Suprapubic skin (tissue), 4 donors: ENCODE results near the gene AATF.

Experiments
- EP300 ChIP-seq: sonication (generic); formaldehyde crosslinking; IDR thresholded peaks from one replicate; pipeline ENCODE4 v1.6.1; 2017; ENCODE audit warnings: antibody characterized with exemption
- POLR2A ChIP-seq, 2 donors: fragments of 450-650 bp; IDR thresholded peaks; one replicate each; pipeline ENCODE4 v1.6.1; 2017; ENCODE audit warnings: antibody characterized with exemption in 2 of 2, mild to moderate bottlenecking in 2 of 2, moderate library complexity in 2 of 2
- POLR2AphosphoS5 ChIP-seq, 3 donors: sonication (generic); formaldehyde crosslinking; IDR thresholded peaks; one replicate each; pipeline ENCODE4 v1.6.1; 2017; ENCODE audit warnings: antibody characterized with exemption in 3 of 3
- TF ChIP-seq, protein P1 (sequence below), 2 donors: fragments of 200-600 bp in 1 of 2; fragments of 450-650 bp in 1 of 2; sonication (generic) in 1 of 2; IDR thresholded peaks; one replicate each; pipeline ENCODE4 v1.5.1; 2016 to 2019; ENCODE audit warnings: antibody characterized with exemption in 2 of 2, mild to moderate bottlenecking in 1 of 2, moderate library complexity in 1 of 2

DNA sequence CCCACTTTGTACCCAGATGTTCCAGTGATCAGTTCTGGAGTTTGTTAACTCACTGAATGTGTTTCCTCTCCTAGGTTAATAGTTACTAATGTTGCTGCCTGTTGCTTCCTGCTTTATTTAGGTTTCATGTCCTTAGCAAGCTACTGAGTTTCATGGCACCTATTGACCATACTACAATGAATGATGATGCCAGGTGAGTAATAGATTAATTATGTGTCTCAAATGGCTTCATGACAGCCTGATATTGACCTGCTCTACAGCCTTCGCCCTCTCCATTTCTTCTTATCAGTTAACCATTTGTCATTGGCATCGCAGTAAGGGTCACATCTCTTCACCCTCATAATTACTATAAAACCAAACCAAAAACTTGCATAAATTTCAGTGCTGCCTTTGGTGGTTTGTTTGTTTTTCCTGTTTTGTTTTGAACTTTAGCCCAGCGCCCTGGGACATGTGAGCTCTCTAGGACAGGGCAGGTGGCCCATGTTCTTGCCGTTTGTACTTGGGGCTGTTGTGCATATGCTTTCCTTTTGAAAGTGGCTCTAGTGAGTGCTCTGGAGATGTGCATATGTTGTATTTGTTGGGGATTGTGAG, 82.8 kb downstream of the AATF start:
- TF ChIP-seq, protein P1, sequence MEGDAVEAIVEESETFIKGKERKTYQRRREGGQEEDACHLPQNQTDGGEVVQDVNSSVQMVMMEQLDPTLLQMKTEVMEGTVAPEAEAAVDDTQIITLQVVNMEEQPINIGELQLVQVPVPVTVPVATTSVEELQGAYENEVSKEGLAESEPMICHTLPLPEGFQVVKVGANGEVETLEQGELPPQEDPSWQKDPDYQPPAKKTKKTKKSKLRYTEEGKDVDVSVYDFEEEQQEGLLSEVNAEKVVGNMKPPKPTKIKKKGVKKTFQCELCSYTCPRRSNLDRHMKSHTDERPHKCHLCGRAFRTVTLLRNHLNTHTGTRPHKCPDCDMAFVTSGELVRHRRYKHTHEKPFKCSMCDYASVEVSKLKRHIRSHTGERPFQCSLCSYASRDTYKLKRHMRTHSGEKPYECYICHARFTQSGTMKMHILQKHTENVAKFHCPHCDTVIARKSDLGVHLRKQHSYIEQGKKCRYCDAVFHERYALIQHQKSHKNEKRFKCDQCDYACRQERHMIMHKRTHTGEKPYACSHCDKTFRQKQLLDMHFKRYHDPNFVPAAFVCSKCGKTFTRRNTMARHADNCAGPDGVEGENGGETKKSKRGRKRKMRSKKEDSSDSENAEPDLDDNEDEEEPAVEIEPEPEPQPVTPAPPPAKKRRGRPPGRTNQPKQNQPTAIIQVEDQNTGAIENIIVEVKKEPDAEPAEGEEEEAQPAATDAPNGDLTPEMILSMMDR (IDR thresholded peaks at IDR 0.05), result no peak
- TF ChIP-seq POLR2A (IDR thresholded peaks at IDR 0.05) (no peak), POLR2AphosphoS5 (IDR thresholded peaks at IDR 0.05) (no peak), EP300 (no peak)
